Nephron (organoid): ENCODE results near the gene PRAMEF11.
"Not testable (repeated sequence)": the region's sequence is repeated elsewhere in the genome, so short reads cannot be mapped to it uniquely, and the experiment has no call there.

Experiments used
- H3K27ac Mint-ChIP-seq, 3 experiments: 2 replicates each; pipeline ENCODE4 v1.8.0; 2020; ENCODE audit warnings: mixed read lengths in 3 of 3, mild to moderate bottlenecking in 2 of 3, moderate library complexity in 1 of 3
- H3K27me3 Mint-ChIP-seq: 2 replicates; pipeline ENCODE4 v1.8.0; 2021; ENCODE audit warnings: low read depth, mild to moderate bottlenecking, moderate library complexity, mixed read lengths
- H3K36me3 Mint-ChIP-seq: 2 replicates; pipeline ENCODE4 v1.8.0; 2020; ENCODE audit warnings: low read depth, mixed read lengths
- H3K4me1 Mint-ChIP-seq: 2 replicates; pipeline ENCODE4 v1.8.0; 2020; ENCODE audit warnings: mixed read lengths
- H3K4me3 Mint-ChIP-seq, 3 experiments: 2 replicates each; pipeline ENCODE4 v1.8.0; 2020; ENCODE audit warnings: mild to moderate bottlenecking in 3 of 3, mixed read lengths in 3 of 3, moderate library complexity in 2 of 3
- H3K9me3 Mint-ChIP-seq: 2 replicates; pipeline ENCODE4 v1.8.0; 2020; ENCODE audit warnings: mixed read lengths
- CTCF ChIP-seq, 3 experiments: fragments of 200-600 bp; sonication (generic); IDR thresholded peaks; one replicate each; pipeline ENCODE4 v1.5.0; 2021; ENCODE audit warnings: antibody characterized with exemption in 3 of 3; ENCODE audit not compliant: unreplicated experiment in 3 of 3

PRAMEF11 gene

GRCh38 chr1:12810691-12811408 lies 20.4 kb downstream of the PRAMEF11 start:
- H3K27me3 Mint-ChIP-seq: peaks cover 45% of the 10 kb centered on the region
- no peak for TF ChIP-seq CTCF (IDR thresholded peaks at IDR 0.05; ENCODE audit: unreplicated experiment in 3 of 3)
- H3K9me3 Mint-ChIP-seq: peaks cover 12% of the 10 kb centered on the region
- H3K27ac Mint-ChIP-seq: no peak overlapping the region
- H3K4me1 Mint-ChIP-seq: no peaks in the 10 kb centered on the region
- no peaks in the 10 kb centered on the region for H3K36me3 Mint-ChIP-seq
- no peak overlapping the region for H3K4me3 Mint-ChIP-seq

GRCh38 chr1:12809933-12810332 lies 21.3 kb downstream of the PRAMEF11 start:
- Mint-ChIP-seq H3K36me3 (no peaks in the 10 kb centered on the region), H3K27me3 (peaks cover 46% of the 10 kb centered on the region), H3K4me1 (no peaks in the 10 kb centered on the region), H3K4me3 (no peak overlapping the region), H3K27ac (no peak overlapping the region), H3K9me3 (peaks cover 12% of the 10 kb centered on the region)
- TF ChIP-seq CTCF (IDR thresholded peaks at IDR 0.05; ENCODE audit: unreplicated experiment in 3 of 3): no peak

- H3K9me3 Mint-ChIP-seq: peaks cover 7% of the 10 kb centered on the region
- TF ChIP-seq CTCF (IDR thresholded peaks at IDR 0.05; ENCODE audit: unreplicated experiment in 3 of 3): no peak
- H3K4me1 Mint-ChIP-seq: no peaks in the 10 kb centered on the region
- H3K27ac Mint-ChIP-seq: no peak overlapping the region
- H3K36me3 Mint-ChIP-seq: no peaks in the 10 kb centered on the region
- no peak overlapping the region for H3K4me3 Mint-ChIP-seq
- peaks cover 24% of the 10 kb centered on the region for H3K27me3 Mint-ChIP-seq
These were observed 31.5 kb downstream of the PRAMEF11 start for GRCh38 chr1:12799730-12800129.

GRCh38 chr1:12798911-12799310 lies 32.3 kb downstream of the PRAMEF11 start:
- H3K27me3 Mint-ChIP-seq: peaks cover 24% of the 10 kb centered on the region
- H3K27ac Mint-ChIP-seq: no peak overlapping the region
- peaks cover 4% of the 10 kb centered on the region for H3K9me3 Mint-ChIP-seq
- no peak for TF ChIP-seq CTCF (IDR thresholded peaks at IDR 0.05; ENCODE audit: unreplicated experiment in 3 of 3)
- H3K36me3 Mint-ChIP-seq: no peaks in the 10 kb centered on the region
- no peak overlapping the region for H3K4me3 Mint-ChIP-seq
- H3K4me1 Mint-ChIP-seq: no peaks in the 10 kb centered on the region

- not testable (repeated sequence) for H3K4me1 Mint-ChIP-seq, H3K9me3 Mint-ChIP-seq, H3K27me3 Mint-ChIP-seq, H3K27ac Mint-ChIP-seq, H3K36me3 Mint-ChIP-seq, H3K4me3 Mint-ChIP-seq
These were observed 40.1 kb downstream of the PRAMEF11 start, which contains the start of gene PRAMEF1 for GRCh38 chr1:12791097-12791496. Gene PRAMEF1 (plus strand): TSS chr1:12791397. CDS start chr1:12793228, 1,831 bp downstream.

- H3K9me3 Mint-ChIP-seq: peaks cover 20% of the 10 kb centered on the region
- not testable (repeated sequence) for H3K36me3 Mint-ChIP-seq, H3K4me1 Mint-ChIP-seq, H3K27me3 Mint-ChIP-seq, H3K27ac Mint-ChIP-seq, H3K4me3 Mint-ChIP-seq
These were observed 46.5 kb downstream of the PRAMEF11 start for GRCh38 chr1:12784729-12785128.

- H3K36me3 Mint-ChIP-seq, H3K4me1 Mint-ChIP-seq, H3K27me3 Mint-ChIP-seq, H3K27ac Mint-ChIP-seq, H3K4me3 Mint-ChIP-seq: not testable (repeated sequence)
- H3K9me3 Mint-ChIP-seq: peaks cover 20% of the 10 kb centered on the region
- TF ChIP-seq CTCF (IDR thresholded peaks at IDR 0.05; ENCODE audit: unreplicated experiment in 3 of 3): peak in 1 of 3 experiments; percentile 22
These were observed 47.4 kb downstream of the PRAMEF11 start for GRCh38 chr1:12783783-12784182.
